Stimulated activated CD8-positive, alpha-beta memory T cell treated with anti-CD3 and anti-CD28 coated beads, Interleukin-2, amount 100 ng/mL, for 1 hour (primary cell): ENCODE data around the gene VIT.
"Not testable (repeated sequence)": the region's sequence is repeated elsewhere in the genome, so short reads cannot be mapped to it uniquely, and the experiment has no call there.

Source experiments
- DNase-seq, 2 donors: peaks; one replicate each; pipeline ENCODE4 v3.0.0-alpha.2; 2020; ENCODE audit warnings: low read depth in 2 of 2

VIT gene

GRCh38 chr2:36677996-36678605 lies 18.4 kb upstream of the VIT start:
- DNase-seq = no peak

- DNase-seq = no peak
These were observed 17.7 kb upstream of the VIT start for GRCh38 chr2:36678856-36679255.

- no peak for DNase-seq
These were observed 16.5 kb upstream of the VIT start for GRCh38 chr2:36680012-36680411.

DNA sequence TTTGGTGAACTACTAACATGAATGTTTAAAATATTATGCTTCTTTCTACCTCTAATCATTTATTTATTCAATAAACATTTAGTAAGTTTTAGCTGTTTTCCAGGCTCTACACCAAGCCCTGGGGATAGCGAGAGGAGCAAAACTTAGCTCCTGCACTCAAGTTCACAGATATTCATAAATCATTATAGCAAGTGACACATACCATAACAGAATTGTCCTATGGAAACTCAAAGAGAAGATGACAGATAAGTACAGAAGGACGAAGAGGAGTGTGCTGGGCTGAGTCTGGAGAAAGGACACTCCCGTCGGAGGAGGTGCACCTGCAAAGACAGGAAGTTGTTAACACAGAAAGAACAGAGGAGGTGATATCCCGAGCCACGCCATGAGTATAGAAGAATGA lies 13.9 kb upstream of the VIT start:
- DNase-seq = no peak

GRCh38 chr2:36683002-36683401 lies 13.5 kb upstream of the VIT start:
- no peak for DNase-seq

- not testable (repeated sequence) for DNase-seq
These were observed 8.2 kb upstream of the VIT start for GRCh38 chr2:36688291-36688690.

DNA sequence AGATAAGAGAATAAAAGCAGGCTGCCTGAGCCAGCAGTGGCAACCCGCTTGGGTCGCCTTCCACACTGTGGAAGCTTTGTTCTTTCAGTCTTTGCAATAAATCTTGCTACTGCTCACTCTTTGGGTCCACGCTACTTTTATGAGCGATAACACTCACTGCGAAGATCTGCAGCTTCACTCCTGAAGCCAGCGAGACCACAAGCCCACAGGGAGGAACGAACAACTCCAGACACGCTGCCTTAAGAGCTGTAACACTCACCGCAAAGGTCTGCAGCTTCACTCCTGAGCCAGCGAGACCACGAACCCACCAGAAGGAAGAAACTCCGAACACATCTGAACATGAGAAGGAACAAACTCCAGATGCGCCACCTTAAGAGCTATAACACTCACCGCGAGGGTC lies 7.5 kb upstream of the VIT start:
- DNase-seq = not testable (repeated sequence)

DNA sequence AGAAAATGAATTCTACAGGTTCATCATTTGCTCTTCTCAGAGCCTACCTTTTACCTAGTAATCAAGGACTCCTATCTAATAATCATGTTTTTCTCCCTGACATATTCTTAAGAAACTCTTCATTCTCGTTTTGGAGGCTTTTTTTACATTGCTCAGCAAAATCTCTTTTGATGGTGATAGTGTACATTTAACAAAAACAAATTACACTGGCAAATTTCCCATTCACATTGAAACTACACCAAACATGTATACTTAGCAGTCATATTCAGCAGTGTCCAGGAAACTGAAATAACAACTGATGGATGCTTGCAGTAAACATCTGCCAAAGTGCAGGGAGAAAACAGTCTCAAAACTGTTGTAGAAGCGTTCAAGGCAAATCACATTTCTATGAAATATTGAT lies 4.4 kb upstream of the VIT start:
- DNase-seq = no peak

DNA sequence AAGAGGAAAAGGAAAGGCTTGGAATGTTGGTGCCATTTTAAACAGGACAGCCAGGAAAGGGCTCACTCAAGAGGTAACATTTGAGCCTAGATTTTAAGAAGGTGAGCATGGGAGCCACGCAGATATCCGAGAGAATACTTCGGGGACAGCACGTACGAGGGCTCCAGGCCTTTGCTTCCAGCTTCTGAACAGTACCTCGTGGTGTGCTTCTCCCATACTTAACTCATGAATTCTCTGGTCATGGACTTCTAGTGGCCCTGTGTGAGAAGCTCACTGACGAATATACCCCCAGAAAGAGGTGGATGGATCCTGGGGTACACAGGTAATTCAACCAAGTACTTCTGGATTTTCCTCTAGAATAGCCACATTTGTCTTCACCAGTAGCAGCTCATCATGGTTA lies 2.7 kb upstream of the VIT start:
- DNase-seq = no peak

DNA sequence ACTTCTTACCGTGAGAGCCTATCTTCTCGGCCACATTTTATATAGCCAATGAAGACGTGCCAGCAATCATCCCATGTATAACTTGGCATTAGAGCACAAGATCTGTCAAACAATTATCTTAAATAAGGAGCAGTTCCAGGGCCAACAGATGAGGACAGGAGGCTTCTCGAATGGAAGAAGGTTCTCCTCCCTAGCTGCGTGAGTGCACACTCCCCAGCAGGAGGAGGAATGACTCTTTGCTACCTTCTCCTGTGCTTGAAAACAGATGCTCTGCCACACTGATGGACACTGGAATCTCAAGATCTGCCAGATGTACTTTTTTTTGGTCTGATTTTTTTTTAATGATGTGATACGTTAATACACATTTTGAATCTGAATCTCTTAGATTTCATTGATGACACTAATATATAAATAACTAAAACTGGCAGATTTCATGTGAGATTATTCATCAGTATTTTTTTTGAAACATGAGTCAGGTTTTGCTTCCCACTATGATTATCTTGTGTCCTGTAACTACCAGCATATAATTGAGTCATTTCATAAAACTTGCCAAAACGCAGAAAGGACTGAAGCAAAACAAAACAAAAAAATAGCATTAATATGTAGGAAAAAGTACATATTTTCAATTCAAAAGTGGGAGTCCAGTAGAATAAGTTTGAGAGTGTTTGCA lies 626 bp upstream of the VIT start:
- no peak for DNase-seq

- no peak for DNase-seq
These were observed 1.0 kb downstream of the VIT start for GRCh38 chr2:36697424-36698066.

DNA sequence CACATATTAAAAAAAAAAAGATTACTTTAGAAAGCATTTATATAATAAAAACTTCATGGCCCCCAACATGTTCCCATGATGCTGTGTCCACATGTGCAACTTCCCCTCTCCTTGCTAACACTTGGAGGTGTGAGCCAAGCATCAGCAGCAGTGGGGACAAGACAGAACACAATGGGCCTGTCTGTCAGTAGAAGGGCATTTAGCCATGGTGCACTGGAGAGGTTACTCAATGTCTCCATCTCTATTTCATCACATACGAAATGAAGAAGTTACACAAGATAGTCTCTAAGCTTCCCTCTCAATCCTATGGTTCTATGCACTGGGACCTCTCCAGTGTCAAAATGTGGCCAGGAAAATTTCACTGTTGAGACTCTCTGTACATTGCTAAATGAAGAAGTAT lies 2.5 kb downstream of the VIT start:
- no peak for DNase-seq

DNA sequence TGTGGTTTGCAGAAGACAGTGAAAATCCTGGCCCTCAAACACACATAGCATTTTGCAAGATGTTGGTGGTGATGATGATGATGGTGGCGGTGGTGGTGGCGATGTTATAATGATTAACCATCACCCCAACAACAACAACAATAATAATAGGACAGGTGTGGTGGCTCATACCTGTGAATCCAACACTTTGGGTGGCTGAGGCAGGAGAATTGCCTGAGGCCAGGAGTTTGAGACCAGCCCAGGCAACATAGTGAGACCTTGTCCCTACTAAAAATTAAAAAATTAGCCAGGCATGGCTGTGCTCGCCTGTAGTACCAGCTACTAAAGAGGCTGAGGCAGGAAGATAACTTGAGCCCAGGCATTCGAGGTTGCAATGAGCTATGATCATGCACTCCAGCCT lies 3.8 kb downstream of the VIT start:
- DNase-seq = no peak

DNA sequence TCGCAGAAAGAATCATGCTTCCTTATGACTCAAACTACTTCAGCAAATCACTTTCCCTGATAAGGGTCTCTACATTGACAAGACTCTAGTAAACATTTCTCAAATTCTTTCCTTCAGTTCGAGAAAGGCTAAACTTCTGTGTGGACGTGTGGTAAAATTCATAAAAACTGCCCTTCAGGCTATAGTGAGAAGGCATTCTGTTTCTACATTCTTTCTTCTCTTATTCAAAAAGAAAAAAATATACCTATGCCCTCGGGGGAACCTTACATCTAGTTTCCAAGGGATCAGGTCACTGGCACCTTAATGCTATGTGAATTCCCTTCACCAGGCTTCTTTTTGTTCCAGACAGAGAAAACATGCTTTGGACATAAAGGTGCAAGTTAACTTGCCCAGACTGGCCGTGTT lies 4.9 kb downstream of the VIT start:
- no peak for DNase-seq

DNA sequence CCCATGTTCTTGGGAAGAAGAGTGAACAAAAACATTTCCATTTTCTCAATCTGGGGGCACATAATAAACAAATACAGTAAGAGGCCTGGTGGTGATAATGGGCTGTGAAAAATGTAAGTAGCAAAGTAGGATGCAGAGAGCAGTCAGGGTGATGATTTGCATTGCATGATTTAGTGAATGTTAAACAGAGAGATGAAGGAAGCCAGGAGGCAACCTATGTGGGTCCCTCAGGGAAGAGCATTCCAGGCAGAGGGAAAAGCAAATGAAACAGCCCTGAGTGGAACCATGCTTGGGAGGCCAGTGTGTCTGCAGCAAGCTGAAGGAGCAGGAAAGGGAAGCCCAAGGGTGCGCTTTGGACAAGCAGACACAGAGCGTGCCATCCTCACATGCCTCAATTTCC lies 5.4 kb downstream of the VIT start:
- no peak for DNase-seq

GRCh38 chr2:36702781-36703180 lies 6.3 kb downstream of the VIT start:
- no peak for DNase-seq

- no peak for DNase-seq
These were observed 8.1 kb downstream of the VIT start for GRCh38 chr2:36704475-36705150.

DNA sequence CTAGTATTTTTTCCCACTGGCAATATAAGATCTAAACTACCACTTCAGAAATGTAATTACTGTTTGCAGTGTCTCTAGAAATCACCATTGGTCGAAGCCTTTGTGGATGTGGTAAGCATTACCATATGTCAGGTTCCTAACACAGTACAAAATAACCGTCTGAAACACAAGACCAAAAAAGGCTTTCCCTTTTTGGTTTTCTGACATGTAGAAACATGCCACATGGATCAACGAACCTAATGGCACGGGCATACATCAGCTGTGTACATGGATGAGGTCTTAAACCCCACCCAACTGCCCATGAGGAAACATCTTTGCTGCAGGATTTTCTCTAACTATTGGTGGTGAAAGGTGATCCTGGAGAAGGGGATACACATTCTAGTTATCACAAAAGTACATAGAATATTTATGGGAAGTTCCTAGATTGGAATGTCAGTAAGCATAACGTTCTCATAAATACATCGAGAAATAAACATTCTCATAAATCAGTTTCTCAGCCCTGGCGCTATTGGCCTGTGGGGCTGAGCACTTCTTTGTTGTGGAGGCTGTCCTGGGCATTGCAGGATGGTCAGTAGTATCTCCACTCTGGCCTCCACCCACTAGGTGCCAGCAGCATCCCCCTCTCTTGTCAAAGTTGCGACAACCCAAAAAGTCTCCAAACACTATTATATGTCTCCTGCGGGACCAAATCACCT lies 9.0 kb downstream of the VIT start:
- DNase-seq = no peak

DNA sequence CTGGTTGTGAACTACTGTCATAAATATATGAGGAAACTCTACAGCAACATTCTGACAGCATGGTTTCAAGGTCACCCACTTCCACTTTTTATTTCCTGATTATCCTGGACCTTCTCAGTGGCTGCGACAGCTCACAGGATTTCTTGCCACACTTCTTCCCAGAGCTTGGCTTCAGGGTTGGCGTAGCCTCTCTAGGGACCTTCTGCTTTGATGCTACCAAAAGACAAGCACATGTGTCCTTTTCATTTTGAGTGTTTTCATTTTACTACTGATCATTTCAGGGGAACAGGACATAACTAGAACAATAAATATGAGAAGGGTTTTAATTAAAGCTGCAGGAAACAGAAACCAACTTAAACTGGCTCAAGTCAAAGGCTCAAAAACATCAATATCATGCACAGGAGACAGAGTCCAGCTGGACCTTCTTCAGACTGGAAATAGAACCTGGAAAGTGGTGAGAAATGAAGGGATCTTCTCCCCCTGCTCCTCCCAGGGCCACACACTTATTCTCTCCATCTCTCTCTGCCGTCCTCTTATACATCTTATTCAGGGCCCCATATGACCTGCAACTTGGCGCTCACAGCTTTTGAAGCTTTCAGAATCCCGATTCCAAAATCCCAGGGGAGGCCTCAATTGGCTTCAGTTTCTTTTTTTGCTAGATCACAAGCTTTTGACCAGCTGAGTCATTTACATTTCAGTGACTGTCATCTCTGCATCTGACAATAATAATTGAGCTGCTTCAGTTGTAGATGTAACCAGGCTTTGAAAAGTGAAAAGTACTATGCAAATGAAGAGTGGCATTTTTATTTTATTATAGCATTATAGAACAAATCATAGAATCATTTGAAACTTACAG lies 9.7 kb downstream of the VIT start:
- DNase-seq = no peak

DNA sequence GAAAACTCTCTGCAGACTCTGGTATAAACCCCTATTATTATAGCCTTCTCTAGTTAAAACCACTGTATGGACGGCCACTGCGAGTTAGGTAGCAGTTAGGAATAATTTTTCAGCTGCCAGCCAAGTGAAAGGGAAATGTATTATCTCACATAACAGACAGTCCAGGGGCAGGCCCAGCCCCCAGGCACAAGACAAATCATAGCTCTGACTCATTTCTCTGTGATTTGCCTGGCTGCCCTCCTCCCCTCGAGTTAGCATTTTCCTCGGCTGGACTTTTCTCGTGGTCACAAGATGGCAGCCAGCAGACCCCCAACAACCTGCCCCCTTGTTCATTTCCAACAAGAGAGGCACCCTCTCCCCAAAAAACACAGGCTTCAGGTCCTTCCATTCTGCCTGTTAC lies 10.5 kb downstream of the VIT start:
- no peak for DNase-seq

- DNase-seq = no peak
These were observed 11.7 kb downstream of the VIT start for GRCh38 chr2:36708041-36708741.
